ENCODE measurements around the gene PPP2R5C. TPM values are rescaled to one million over a fixed set of nuclear protein-coding genes. Genes with fewer than 3 reads are reported as not detected.

Gene PPP2R5C
- total and polyA plus RNA-seq, 2 of the 4 experiments (the other 2 are of a cell fraction), result 65.9 to 78.7 TPM

- POLR2A ChIA-PET (ENCODE audit: unreplicated experiment), result no interaction called here
- no peak overlapping the region for H4K8ac ChIP-seq (ENCODE audit: low read depth in 2 of 2, low read length in 2 of 2)
- no peak overlapping the region for H3K56ac ChIP-seq (ENCODE audit: extremely low read depth, insufficient read depth, low read length)
- in situ Hi-C loops (cut with MboI; ENCODE audit: low sequenced_read_pairs) (no loop called here), dilution Hi-C loops (cut with HindIII; ENCODE audit: low sequenced_read_pairs, unreplicated experiment) (no loop called here), intact Hi-C loops (cut with micrococcal nuclease) (loop anchor here (10.0 kb wide), 1 partner anchor 120 kb away; no protein-coding TSS in a partner anchor)
- no peaks in the 10 kb centered on the region for H3K27me3 ChIP-seq (ENCODE audit: control insufficient read depth, insufficient read depth, low read length)
- peaks cover 43% of the 10 kb centered on the region for H3K36me3 ChIP-seq (ENCODE audit: control insufficient read depth, insufficient read depth, low read length)
- no peak overlapping the region for H2AK9ac ChIP-seq (replicated peaks; ENCODE audit: low read depth, low read length, poor library complexity)
- no peak overlapping the region for H2BK5ac ChIP-seq (ENCODE audit: low read depth, low read length, poor library complexity, severe bottlenecking)
- H4K91ac ChIP-seq (ENCODE audit: insufficient read depth, low read depth, low read length), result no peak overlapping the region
- CTCF ChIA-PET, result no interaction called here
- WGBS, 2 experiments (ENCODE audit: extremely low coverage in 2 of 2, insufficient read length in 1 of 2), result no CpG with 5 or more reads among the region's 9 CpGs
- no peaks in the 10 kb centered on the region for H3K9me3 ChIP-seq (ENCODE audit: control insufficient read depth, insufficient read depth, low read length)
- no peak overlapping the region for H3K23ac ChIP-seq (ENCODE audit: low read depth, low read length)
- no peak overlapping the region for H3K4me2 ChIP-seq (ENCODE audit: low read depth, low read length)
- TF ChIP-seq CEBPB (IDR thresholded peaks at IDR 0.05; ENCODE audit: low read depth, low read length) (peak; percentile 95), ELK1 (IDR thresholded peaks at IDR 0.05; ENCODE audit: borderline replicate concordance, low read depth, low read length) (no peak), MXI1 (IDR thresholded peaks at IDR 0.05; ENCODE audit: borderline replicate concordance, low read depth, low read length) (no peak), USF2 (IDR thresholded peaks at IDR 0.05; ENCODE audit: low read depth, low read length) (no peak), POLR2A (IDR thresholded peaks at IDR 0.05; ENCODE audit: low read depth, low read length) (no peak)
- TF ChIP-seq, protein P1, sequence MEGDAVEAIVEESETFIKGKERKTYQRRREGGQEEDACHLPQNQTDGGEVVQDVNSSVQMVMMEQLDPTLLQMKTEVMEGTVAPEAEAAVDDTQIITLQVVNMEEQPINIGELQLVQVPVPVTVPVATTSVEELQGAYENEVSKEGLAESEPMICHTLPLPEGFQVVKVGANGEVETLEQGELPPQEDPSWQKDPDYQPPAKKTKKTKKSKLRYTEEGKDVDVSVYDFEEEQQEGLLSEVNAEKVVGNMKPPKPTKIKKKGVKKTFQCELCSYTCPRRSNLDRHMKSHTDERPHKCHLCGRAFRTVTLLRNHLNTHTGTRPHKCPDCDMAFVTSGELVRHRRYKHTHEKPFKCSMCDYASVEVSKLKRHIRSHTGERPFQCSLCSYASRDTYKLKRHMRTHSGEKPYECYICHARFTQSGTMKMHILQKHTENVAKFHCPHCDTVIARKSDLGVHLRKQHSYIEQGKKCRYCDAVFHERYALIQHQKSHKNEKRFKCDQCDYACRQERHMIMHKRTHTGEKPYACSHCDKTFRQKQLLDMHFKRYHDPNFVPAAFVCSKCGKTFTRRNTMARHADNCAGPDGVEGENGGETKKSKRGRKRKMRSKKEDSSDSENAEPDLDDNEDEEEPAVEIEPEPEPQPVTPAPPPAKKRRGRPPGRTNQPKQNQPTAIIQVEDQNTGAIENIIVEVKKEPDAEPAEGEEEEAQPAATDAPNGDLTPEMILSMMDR (conservative IDR thresholded peaks at IDR 0.05; ENCODE audit: low read depth, low read length), result no peak
- H2BK120ac ChIP-seq (ENCODE audit: low read depth, low read length), result no peak overlapping the region
- H3K79me1 ChIP-seq (ENCODE audit: low read depth in 1 of 2, low read length in 2 of 2), result no peaks in the 10 kb centered on the region; a peak in 1 of 4 replicates
- no peak overlapping the region for H4K5ac ChIP-seq (ENCODE audit: low read depth, low read length)
- H2BK15ac ChIP-seq (ENCODE audit: low read depth, low read length), result no peak overlapping the region
- no peaks in the 10 kb centered on the region for H3K9me1 ChIP-seq (ENCODE audit: insufficient read depth, low read length)
- H3K4ac ChIP-seq (ENCODE audit: low read depth, low read length), result no peak overlapping the region
- no peak overlapping the region for H3K9ac ChIP-seq (ENCODE audit: low read depth, low read length)
- H4K20me1 ChIP-seq (ENCODE audit: insufficient read depth, low read length), result no peaks in the 10 kb centered on the region
- H3K4me1 ChIP-seq (ENCODE audit: control insufficient read depth, insufficient read depth, low read length), result no peaks in the 10 kb centered on the region
- H3K18ac ChIP-seq (ENCODE audit: low read depth, low read length), result no peak overlapping the region
- H2BK20ac ChIP-seq (ENCODE audit: low read depth, low read length), result no peak overlapping the region
- H3K14ac ChIP-seq (replicated peaks; ENCODE audit: low read depth, low read length), result no peak overlapping the region
- no peak overlapping the region for H2AFZ ChIP-seq (replicated peaks; ENCODE audit: low read length, poor library complexity)
- no peak overlapping the region for H2AK5ac ChIP-seq (ENCODE audit: low read depth, low read length)
- BruUV-seq (replicated peaks), result no TSS peak
- no peak for DNase-seq
- no peak for ATAC-seq (ENCODE audit: low read depth)
- H3K27ac ChIP-seq (ENCODE audit: insufficient read depth, low read length), result no peak overlapping the region
- no peak overlapping the region for H3K4me3 ChIP-seq (ENCODE audit: insufficient read depth, low read depth, low read length)
These were observed 133.7 kb downstream of the PPP2R5C start for GRCh38 chr14:101895256-101895655.
